Liver (tissue), 9 donors: ENCODE data around the gene MOCS2. TPM values are rescaled to one million over a fixed set of nuclear protein-coding genes. Genes with fewer than 3 reads are reported as not detected.

Experiments used
- DNase-seq: peaks from one replicate; pipeline ENCODE4 v3.0.0-alpha.2; 2017; ENCODE audit warnings: low spot score
- H3K27ac ChIP-seq, 2 donors: one replicate each; pipeline ENCODE4 v1.7.0; 2013; ENCODE audit warnings: inconsistent platforms in 2 of 2, low read length in 2 of 2, control low read depth in 1 of 2, low read depth in 1 of 2, mild to moderate bottlenecking in 1 of 2
- H3K27me3 ChIP-seq, 4 donors: one replicate each; pipeline versions ENCODE4 v1.6.1 to v1.7.0; 2013; ENCODE audit warnings: low read length in 3 of 4, inconsistent platforms in 1 of 4, mild to moderate bottlenecking in 1 of 4, moderate library complexity in 1 of 4; ENCODE audit not compliant: control insufficient read depth in 4 of 4, insufficient read depth in 4 of 4
- H3K36me3 ChIP-seq, 4 donors: one replicate each; pipeline versions ENCODE4 v1.6.1 to v1.7.0; 2013; ENCODE audit warnings: low read length in 3 of 4, mild to moderate bottlenecking in 3 of 4, low read depth in 1 of 4, moderate library complexity in 1 of 4; ENCODE audit not compliant: control insufficient read depth in 4 of 4, insufficient read depth in 3 of 4
- H3K4me1 ChIP-seq, 4 donors: one replicate each; pipeline versions ENCODE4 v1.6.1 to v1.7.0; 2013; ENCODE audit warnings: low read length in 3 of 4, mild to moderate bottlenecking in 3 of 4, moderate library complexity in 1 of 4; ENCODE audit not compliant: control insufficient read depth in 4 of 4, insufficient read depth in 4 of 4
- H3K4me3 ChIP-seq, 3 donors: one replicate each; pipeline versions ENCODE4 v1.6.1 to v1.7.0; 2013; ENCODE audit warnings: low read length in 3 of 3, control low read depth in 1 of 3, low read depth in 1 of 3, mild to moderate bottlenecking in 1 of 3
- H3K9ac ChIP-seq, 2 donors: one replicate each; pipeline ENCODE4 v1.7.0; 2013; ENCODE audit warnings: low read length in 2 of 2, mild to moderate bottlenecking in 2 of 2, moderate library complexity in 2 of 2, control low read depth in 1 of 2, low read depth in 1 of 2
- H3K9me3 ChIP-seq, 4 donors: one replicate each; pipeline versions ENCODE4 v1.6.1 to v1.7.0; 2013; ENCODE audit warnings: low read length in 3 of 4; ENCODE audit not compliant: control insufficient read depth in 4 of 4
- EGR1 ChIP-seq, 2 donors: IDR thresholded peaks; 2 replicates each; pipeline ENCODE4 v1.6.1; 2016 to 2018; ENCODE audit warnings: antibody characterized with exemption in 2 of 2, low read depth in 2 of 2
- GABPA ChIP-seq, 2 donors: IDR thresholded peaks in 1 of 2; conservative IDR thresholded peaks in 1 of 2; 2 replicates each; pipeline ENCODE4 v1.6.1; 2016; ENCODE audit warnings: antibody characterized with exemption in 2 of 2, mild to moderate bottlenecking in 1 of 2, moderate library complexity in 1 of 2
- HNF4G ChIP-seq: IDR thresholded peaks from 2 replicates; pipeline ENCODE4 v1.6.1; 2016; ENCODE audit warnings: antibody characterized with exemption
- JUND ChIP-seq, 2 donors: IDR thresholded peaks; 2 replicates each; pipeline ENCODE4 v1.6.1; 2016; ENCODE audit warnings: antibody characterized with exemption in 2 of 2
- NR2F2 ChIP-seq: IDR thresholded peaks from 2 replicates; pipeline ENCODE4 v1.6.1; 2016; ENCODE audit warnings: antibody characterized with exemption
- RAD21 ChIP-seq, 2 donors: IDR thresholded peaks; 2 replicates each; pipeline ENCODE4 v1.6.1; 2016; ENCODE audit warnings: antibody characterized with exemption in 2 of 2, mild to moderate bottlenecking in 2 of 2
- REST ChIP-seq: IDR thresholded peaks from 2 replicates; pipeline ENCODE4 v1.6.1; 2016; ENCODE audit warnings: antibody characterized with exemption, mild to moderate bottlenecking
- TAF1 ChIP-seq: conservative IDR thresholded peaks from 2 replicates; pipeline ENCODE4 v1.6.1; 2016; ENCODE audit warnings: antibody characterized with exemption, mild to moderate bottlenecking
- YY1 ChIP-seq: IDR thresholded peaks from 2 replicates; pipeline ENCODE4 v1.6.1; 2016; ENCODE audit warnings: antibody characterized with exemption, mild to moderate bottlenecking
- WGBS: extraction: QIAGEN DNeasy Blood & Tissue Kit; methylation state at CpG from one replicate; pipeline ENCODE4 v1.1.7; 2013; 5-methylcytosine and 5-hydroxymethylcytosine counted together
- polyA plus RNA-seq, 2 donors: library from polyadenylated mRNA; stranded (reverse) in 1 of 2; unstranded in 1 of 2; fragments of 200-250 nt in 1 of 2; fragments of >200 nt in 1 of 2; fragmentation: Nextera tagmentation in 1 of 2; extraction: Ambion mirVana in 1 of 2; gene quantifications; one replicate each; pipeline versions ENCODE4 v1.2.1 to v1.2.3, GENCODE V29; 2013 to 2015
- total RNA-seq, 2 donors: library from RNA; depleted of rRNA; stranded (reverse); fragments of >200 nt; gene quantifications; one replicate each; pipeline ENCODE4 v1.2.3, GENCODE V29; 2014
- TF ChIP-seq, protein P1 (sequence below): IDR thresholded peaks from 2 replicates; pipeline ENCODE4 v1.6.1; 2016; ENCODE audit warnings: antibody characterized with exemption
- TF ChIP-seq, protein P2 (sequence below): IDR thresholded peaks from 2 replicates; pipeline ENCODE4 v1.6.1; 2016; ENCODE audit warnings: antibody characterized with exemption
- donor health status: healthy.
- donor health status: healthy.
- donor health status: healthy.
- donor health status: healthy.
- donor health status: healthy.

The MOCS2 gene
- 10 to 100 TPM; 13.2 to 39.7 TPM for total RNA-seq
- polyA plus RNA-seq: 10 to 100 TPM; 38.4 to 58.5 TPM

DNA sequence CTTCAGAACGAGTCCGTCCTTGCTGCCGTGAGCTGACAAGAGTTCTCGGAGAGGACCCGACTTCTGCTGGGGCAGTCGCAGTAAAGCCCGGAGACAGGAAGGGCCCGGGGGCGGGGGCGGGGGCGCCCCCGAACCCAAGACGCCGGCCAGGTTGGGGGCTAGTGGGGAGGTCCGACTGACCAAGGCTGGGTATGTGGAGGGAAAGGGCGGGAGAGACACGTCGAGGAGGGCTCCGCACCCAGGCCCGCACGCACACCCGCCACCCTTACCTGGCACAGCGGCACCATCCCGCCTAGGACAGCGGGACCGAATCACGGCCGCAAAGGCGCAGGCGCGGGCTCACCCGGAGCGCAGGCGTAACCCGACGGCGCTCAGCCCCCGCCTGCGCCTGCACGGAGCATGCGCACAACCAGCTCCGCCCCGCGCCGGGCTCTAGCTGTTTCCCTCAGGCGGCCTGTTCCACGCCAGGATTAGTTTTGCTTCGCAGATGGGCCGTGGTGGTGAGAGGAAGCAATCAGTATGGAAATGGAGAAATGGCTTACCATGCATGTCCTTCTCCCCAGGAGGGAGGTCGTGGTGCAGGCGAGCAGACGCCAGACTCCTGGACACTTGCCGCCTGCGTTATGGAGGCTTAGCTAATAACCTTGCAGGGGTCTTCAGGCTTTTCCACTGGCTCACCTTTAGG is at the start of gene MOCS2:
MOCS2 (minus strand) TSS at position 315 of the 685 bp plus-strand sequence. CDS start 2,583 bp downstream, outside the sequence.
- TF ChIP-seq EGR1 (IDR thresholded peaks at IDR 0.05; ENCODE audit: low read depth in 2 of 2): peak in 1 of 2 donors; percentile 34
- no peak for TF ChIP-seq HNF4G
- TF ChIP-seq GABPA (IDR thresholded peaks at IDR 0.05 in 1 of 2, conservative IDR thresholded peaks at IDR 0.05 in 1 of 2): peak in 1 of 2 donors; percentile 4
- no peak for TF ChIP-seq RAD21 (IDR thresholded peaks at IDR 0.05)
- TF ChIP-seq TAF1: peak; percentile 94
- TF ChIP-seq, protein P1, sequence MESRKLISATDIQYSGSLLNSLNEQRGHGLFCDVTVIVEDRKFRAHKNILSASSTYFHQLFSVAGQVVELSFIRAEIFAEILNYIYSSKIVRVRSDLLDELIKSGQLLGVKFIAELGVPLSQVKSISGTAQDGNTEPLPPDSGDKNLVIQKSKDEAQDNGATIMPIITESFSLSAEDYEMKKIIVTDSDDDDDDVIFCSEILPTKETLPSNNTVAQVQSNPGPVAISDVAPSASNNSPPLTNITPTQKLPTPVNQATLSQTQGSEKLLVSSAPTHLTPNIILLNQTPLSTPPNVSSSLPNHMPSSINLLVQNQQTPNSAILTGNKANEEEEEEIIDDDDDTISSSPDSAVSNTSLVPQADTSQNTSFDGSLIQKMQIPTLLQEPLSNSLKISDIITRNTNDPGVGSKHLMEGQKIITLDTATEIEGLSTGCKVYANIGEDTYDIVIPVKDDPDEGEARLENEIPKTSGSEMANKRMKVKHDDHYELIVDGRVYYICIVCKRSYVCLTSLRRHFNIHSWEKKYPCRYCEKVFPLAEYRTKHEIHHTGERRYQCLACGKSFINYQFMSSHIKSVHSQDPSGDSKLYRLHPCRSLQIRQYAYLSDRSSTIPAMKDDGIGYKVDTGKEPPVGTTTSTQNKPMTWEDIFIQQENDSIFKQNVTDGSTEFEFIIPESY: no peak
- peak; percentile 87 for TF ChIP-seq REST
- Histone ChIP-seq H3K4me3 (peak within 1 kb of the TSS; percentile 76 to 99 (median 86)), H3K36me3 (peaks cover 0 to 8% (median 0%) of the 10 kb centered on the region in 4 donors), H3K27me3 (no peaks in the 10 kb centered on the region), H3K27ac (peak within 1 kb of the TSS; percentile 59 to 89), H3K4me1 (peaks cover 2 to 26% (median 8%) of the 10 kb centered on the region in 4 donors), H3K9ac (peak within 1 kb of the TSS; percentile 96 to 97), H3K9me3 (no peaks in the 10 kb centered on the region)
- WGBS: under 1% methylated on average over 54 of the region's 54 CpGs
- DNase-seq: peak; percentile 88

GRCh38 chr5:53151713-53152458 is 42.3 kb upstream of the MOCS2 start:
- Histone ChIP-seq H3K27ac (no peak overlapping the region), H3K27me3 (no peaks in the 10 kb centered on the region), H3K36me3 (no peaks in the 10 kb centered on the region), H3K9me3 (no peaks in the 10 kb centered on the region), H3K9ac (no peak overlapping the region), H3K4me3 (no peak overlapping the region), H3K4me1 (no peaks in the 10 kb centered on the region)
- DNase-seq: no peak
- TF ChIP-seq EGR1 (IDR thresholded peaks at IDR 0.05; ENCODE audit: low read depth in 2 of 2) (no peak), JUND (IDR thresholded peaks at IDR 0.05) (no peak), NR2F2 (no peak), YY1 (no peak), HNF4G (no peak)
- TF ChIP-seq, protein P2, sequence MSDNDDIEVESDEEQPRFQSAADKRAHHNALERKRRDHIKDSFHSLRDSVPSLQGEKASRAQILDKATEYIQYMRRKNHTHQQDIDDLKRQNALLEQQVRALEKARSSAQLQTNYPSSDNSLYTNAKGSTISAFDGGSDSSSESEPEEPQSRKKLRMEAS: no peak
- 82% methylated on average over 3 of the region's 3 CpGs for WGBS
